22Rv1 (cell line): ENCODE results near the gene IL31.

Experiments
- ZFX ChIP-seq: fragments of 450-650 bp; IDR thresholded peaks from 2 replicates; pipeline ENCODE4 v1.6.1; 2017; ENCODE audit warnings: antibody characterized with exemption, borderline replicate concordance
- TF ChIP-seq, protein P1 (sequence below): fragments of 450-650 bp; IDR thresholded peaks from 2 replicates; pipeline ENCODE4 v1.5.1; 2017; ENCODE audit warnings: mild to moderate bottlenecking

DNA sequence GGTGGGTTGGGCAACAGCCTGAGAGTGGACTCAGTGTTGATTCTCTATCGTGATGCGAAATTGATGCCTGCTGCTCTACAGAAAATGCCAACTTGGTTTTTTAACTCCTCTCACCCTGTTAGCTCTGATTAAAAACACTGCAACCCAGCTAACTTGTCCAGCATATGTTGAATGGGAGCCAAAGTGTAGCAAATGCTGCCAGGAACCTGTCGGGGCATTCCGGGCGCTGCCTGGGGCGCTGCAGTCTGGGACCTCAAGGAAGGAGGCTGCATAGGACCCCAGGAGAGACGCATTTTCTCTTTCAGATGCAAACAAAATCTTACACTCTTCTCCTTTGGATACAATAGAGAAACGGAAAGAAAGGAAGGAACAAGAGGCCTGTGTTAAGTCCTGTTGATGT lies 33.4 kb upstream of the IL31 start:
- TF ChIP-seq, protein P1, sequence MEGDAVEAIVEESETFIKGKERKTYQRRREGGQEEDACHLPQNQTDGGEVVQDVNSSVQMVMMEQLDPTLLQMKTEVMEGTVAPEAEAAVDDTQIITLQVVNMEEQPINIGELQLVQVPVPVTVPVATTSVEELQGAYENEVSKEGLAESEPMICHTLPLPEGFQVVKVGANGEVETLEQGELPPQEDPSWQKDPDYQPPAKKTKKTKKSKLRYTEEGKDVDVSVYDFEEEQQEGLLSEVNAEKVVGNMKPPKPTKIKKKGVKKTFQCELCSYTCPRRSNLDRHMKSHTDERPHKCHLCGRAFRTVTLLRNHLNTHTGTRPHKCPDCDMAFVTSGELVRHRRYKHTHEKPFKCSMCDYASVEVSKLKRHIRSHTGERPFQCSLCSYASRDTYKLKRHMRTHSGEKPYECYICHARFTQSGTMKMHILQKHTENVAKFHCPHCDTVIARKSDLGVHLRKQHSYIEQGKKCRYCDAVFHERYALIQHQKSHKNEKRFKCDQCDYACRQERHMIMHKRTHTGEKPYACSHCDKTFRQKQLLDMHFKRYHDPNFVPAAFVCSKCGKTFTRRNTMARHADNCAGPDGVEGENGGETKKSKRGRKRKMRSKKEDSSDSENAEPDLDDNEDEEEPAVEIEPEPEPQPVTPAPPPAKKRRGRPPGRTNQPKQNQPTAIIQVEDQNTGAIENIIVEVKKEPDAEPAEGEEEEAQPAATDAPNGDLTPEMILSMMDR: no peak
- no peak for TF ChIP-seq ZFX
